HG03064 (cell line): ENCODE measurements around the gene C10orf88.
"Not testable (repeated sequence)": the region's sequence is repeated elsewhere in the genome, so short reads cannot be mapped to it uniquely, and the experiment has no call there.

Experiments used
- ATAC-seq: cut with Tn5 transposase; IDR thresholded peaks from one replicate; pipeline ENCODE4 v1.9.1; 2021; ENCODE audit warnings: low read depth; ENCODE audit not compliant: unreplicated experiment

C10orf88 gene

GRCh38 chr10:122966879-122967278, 12.9 kb upstream of the C10orf88 start:
- no peak for ATAC-seq

GRCh38 chr10:122962405-122962804, 8.4 kb upstream of the C10orf88 start:
- no peak for ATAC-seq

GRCh38 chr10:122957474-122957873, 3.4 kb upstream of the C10orf88 start:
- ATAC-seq, result no peak

GRCh38 chr10:122955892-122956291, 1.9 kb upstream of the C10orf88 start:
- no peak for ATAC-seq

GRCh38 chr10:122954731-122955050, 664 bp upstream of the C10orf88 start:
- ATAC-seq, result no peak

GRCh38 chr10:122949296-122949695, 4.7 kb downstream of the C10orf88 start:
- no peak for ATAC-seq

GRCh38 chr10:122939856-122940543, 14.0 kb downstream of the C10orf88 start:
- ATAC-seq, result no peak

- no peak for ATAC-seq
Observed at GRCh38 chr10:122939133-122939855, 14.7 kb downstream of the C10orf88 start.

GRCh38 chr10:122931088-122931906, 22.7 kb downstream of the C10orf88 start:
- ATAC-seq, result no peak

- ATAC-seq, result no peak
Observed at GRCh38 chr10:122930140-122930539, 23.9 kb downstream of the C10orf88 start.

- ATAC-seq, result no peak
Observed at GRCh38 chr10:122915700-122916099, 38.3 kb downstream of the C10orf88 start.

GRCh38 chr10:122911889-122912484, 42.0 kb downstream of the C10orf88 start:
- ATAC-seq, result no peak

- no peak for ATAC-seq
Observed at GRCh38 chr10:122910310-122910709, 43.7 kb downstream of the C10orf88 start, which contains the start of gene FAM24A. FAM24A (plus strand) TSS chr10:122910610; CDS start chr10:122911635, 1,025 bp downstream.

- not testable (repeated sequence) for ATAC-seq
Observed at GRCh38 chr10:122903861-122904260, 50.2 kb downstream of the C10orf88 start.

- ATAC-seq, result no peak
Observed at GRCh38 chr10:122894261-122894944, 59.6 kb downstream of the C10orf88 start.

GRCh38 chr10:122884166-122884565, 69.9 kb downstream of the C10orf88 start:
- ATAC-seq, result no peak

- ATAC-seq, result no peak
Observed at GRCh38 chr10:122882766-122883165, 71.3 kb downstream of the C10orf88 start.
